ENCODE data around the gene PRDM5.

The PRDM5 gene

DNA sequence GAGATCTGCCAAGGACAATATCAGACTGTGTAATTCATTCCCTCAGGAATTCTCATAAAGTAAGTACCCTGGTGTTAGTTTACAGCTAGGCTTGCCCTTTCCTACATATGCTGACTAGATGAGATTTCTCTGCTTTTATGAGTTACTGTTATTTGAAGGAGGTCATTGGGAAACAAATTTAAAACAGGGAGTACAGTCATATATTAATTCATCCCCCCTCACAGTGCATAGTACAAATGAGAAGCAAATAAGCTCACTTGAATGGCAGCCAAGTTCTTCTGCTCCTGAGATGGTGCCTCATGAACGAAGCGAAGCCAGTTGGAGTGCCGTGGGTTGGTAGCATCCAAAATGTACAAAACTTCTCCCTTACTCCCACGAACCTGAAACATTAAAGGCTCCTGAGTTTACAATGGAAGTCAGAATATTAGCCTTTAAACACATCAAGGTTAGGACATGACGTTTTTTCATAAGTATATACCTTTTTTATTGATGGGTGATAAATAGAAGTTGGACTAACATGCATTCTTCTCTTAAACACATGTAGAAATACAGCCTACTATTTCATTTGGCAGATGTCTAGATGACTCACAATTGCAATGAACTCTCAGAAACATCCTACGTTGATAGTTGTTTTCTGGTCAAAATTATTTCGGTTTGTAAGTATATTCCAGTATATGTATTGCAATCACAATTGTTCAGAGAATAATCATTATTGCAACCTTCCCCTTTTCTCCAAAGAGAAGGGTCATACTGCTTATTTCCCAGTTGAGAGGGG lies 69.2 kb downstream of the PRDM5 start:
- FAIRE-seq (no peak), DNase-seq (ENCODE audit: insufficient read length, low spot score) (no peak)
- TF ChIP-seq PAX5 (IDR thresholded peaks at IDR 0.05; ENCODE audit: insufficient read depth, low read length, severe bottlenecking) (no peak), SPI1 (IDR thresholded peaks at IDR 0.05; ENCODE audit: low read depth, low read length) (no peak), POU2F2 (IDR thresholded peaks at IDR 0.05; ENCODE audit: low read depth, low read length) (no peak), TAF1 (IDR thresholded peaks at IDR 0.05; ENCODE audit: low read depth, low read length) (no peak), POLR2AphosphoS5 (IDR thresholded peaks at IDR 0.05; ENCODE audit: low read depth, low read length) (no peak), POLR2A (IDR thresholded peaks at IDR 0.05; ENCODE audit: low read depth, low read length) (no peak)

DNA sequence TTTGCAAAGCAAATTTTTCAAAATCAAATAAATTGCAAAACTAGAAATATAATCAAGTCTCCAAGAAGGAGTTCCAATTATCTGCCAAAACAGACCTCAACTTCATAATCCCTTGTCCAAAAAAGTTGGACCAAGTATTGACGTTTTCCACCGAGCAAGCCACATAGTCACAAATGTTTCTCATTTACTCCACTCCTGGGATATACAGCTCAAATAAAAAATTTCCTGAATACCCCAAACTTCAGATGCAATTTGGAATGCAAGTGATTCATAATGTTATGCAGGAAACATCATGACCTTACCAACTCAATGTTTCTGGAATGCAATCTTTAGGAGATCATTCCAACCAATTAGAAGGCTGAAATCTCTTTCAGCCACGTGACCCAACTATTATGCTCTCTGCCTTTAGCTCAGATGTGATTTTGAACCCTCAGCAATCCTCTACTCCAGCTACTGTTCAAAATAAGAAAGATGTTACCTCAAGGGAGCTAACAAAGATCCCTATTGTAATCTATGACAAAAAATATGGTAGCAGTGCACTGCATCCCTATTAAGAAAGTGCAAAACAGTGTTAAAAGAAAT lies 72.4 kb downstream of the PRDM5 start:
- TF ChIP-seq POLR2AphosphoS5 (IDR thresholded peaks at IDR 0.05; ENCODE audit: low read depth, low read length) (no peak), TAF1 (IDR thresholded peaks at IDR 0.05; ENCODE audit: low read depth, low read length) (no peak), SPI1 (IDR thresholded peaks at IDR 0.05; ENCODE audit: low read depth, low read length) (no peak), PAX5 (IDR thresholded peaks at IDR 0.05; ENCODE audit: insufficient read depth, low read length, severe bottlenecking) (no peak), POLR2A (IDR thresholded peaks at IDR 0.05; ENCODE audit: low read depth, low read length) (no peak), POU2F2 (IDR thresholded peaks at IDR 0.05; ENCODE audit: low read depth, low read length) (no peak)
- FAIRE-seq (no peak), DNase-seq (ENCODE audit: insufficient read length, low spot score) (no peak)

GRCh38 chr4:120847019-120847582 lies 75.4 kb downstream of the PRDM5 start:
- TF ChIP-seq TAF1 (IDR thresholded peaks at IDR 0.05; ENCODE audit: low read depth, low read length) (no peak), PAX5 (IDR thresholded peaks at IDR 0.05; ENCODE audit: insufficient read depth, low read length, severe bottlenecking) (no peak), POU2F2 (IDR thresholded peaks at IDR 0.05; ENCODE audit: low read depth, low read length) (no peak), POLR2A (IDR thresholded peaks at IDR 0.05; ENCODE audit: low read depth, low read length) (no peak), POLR2AphosphoS5 (IDR thresholded peaks at IDR 0.05; ENCODE audit: low read depth, low read length) (no peak), SPI1 (IDR thresholded peaks at IDR 0.05; ENCODE audit: low read depth, low read length) (no peak)
- DNase-seq (ENCODE audit: insufficient read length, low spot score): no peak
- no peak for FAIRE-seq

GRCh38 chr4:120844528-120844921 lies 78.0 kb downstream of the PRDM5 start:
- DNase-seq (ENCODE audit: insufficient read length, low spot score) (no peak), FAIRE-seq (no peak)
- TF ChIP-seq SPI1 (IDR thresholded peaks at IDR 0.05; ENCODE audit: low read depth, low read length): 0 out of 2 replicates have a peak, but pooled peaks have one; percentile 8
- TF ChIP-seq POU2F2 (IDR thresholded peaks at IDR 0.05; ENCODE audit: low read depth, low read length): peak; percentile 31; the same call in 1 of the 2 replicates
- no peak for TF ChIP-seq POLR2AphosphoS5 (IDR thresholded peaks at IDR 0.05; ENCODE audit: low read depth, low read length)
- TF ChIP-seq PAX5 (IDR thresholded peaks at IDR 0.05; ENCODE audit: insufficient read depth, low read length, severe bottlenecking): no peak
- no peak for TF ChIP-seq POLR2A (IDR thresholded peaks at IDR 0.05; ENCODE audit: low read depth, low read length)
- TF ChIP-seq TAF1 (IDR thresholded peaks at IDR 0.05; ENCODE audit: low read depth, low read length): no peak

DNA sequence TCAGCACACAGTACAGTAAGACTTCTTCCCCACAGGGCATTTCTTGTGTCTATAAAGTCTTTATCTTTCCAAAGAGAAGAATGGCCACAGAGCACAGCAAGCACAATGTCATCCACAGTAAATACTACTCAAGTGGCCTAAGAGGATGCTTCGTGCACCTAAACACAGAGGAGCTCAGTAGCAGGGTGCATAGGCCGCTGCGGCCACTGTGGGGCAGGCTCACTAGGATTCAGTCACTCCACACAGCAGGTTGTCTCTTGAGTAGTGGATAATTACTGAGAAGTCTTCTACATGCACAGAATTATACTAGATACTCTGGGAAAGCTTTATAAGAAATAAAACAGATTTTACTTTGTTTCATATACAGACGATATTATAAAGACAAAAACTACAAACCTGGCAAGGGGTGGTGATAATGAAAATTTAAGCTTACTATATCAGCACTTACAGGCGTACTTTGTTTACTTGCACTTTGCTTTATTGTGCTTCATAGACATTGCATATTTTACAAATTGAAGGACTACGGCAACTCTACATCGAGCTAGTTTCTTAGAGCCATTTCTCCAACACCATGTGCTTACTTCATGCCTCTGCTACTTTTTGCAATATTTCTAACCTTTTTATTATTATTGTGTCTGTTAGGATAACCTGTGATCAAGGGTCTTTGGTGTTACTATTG lies 78.5 kb downstream of the PRDM5 start:
- no peak for DNase-seq (ENCODE audit: insufficient read length, low spot score)
- no peak for FAIRE-seq

DNA sequence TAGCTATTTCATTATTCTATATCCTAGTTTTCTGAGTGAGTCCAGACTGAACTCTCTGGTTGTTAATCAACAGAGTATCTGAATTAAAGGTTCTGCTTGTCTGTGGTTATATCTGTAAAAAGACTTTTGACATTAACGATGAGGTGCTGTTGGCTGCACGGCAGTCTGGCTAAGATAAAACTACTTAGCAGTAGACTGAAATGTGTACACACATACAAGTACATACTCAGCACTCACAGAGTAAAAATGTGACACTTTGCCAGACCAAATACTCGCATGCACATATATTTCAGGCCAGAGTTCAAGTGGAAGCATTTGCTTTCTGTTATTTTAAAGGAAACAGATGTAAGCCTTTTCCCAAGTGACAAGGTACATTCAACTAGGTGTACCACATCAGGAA lies 80.5 kb downstream of the PRDM5 start:
- FAIRE-seq: peak; percentile 48
- TF ChIP-seq POLR2A (IDR thresholded peaks at IDR 0.05; ENCODE audit: low read depth, low read length) (no peak), SPI1 (IDR thresholded peaks at IDR 0.05; ENCODE audit: low read depth, low read length) (no peak), POU2F2 (IDR thresholded peaks at IDR 0.05; ENCODE audit: low read depth, low read length) (no peak), PAX5 (IDR thresholded peaks at IDR 0.05; ENCODE audit: insufficient read depth, low read length, severe bottlenecking) (no peak), TAF1 (IDR thresholded peaks at IDR 0.05; ENCODE audit: low read depth, low read length) (no peak), POLR2AphosphoS5 (IDR thresholded peaks at IDR 0.05; ENCODE audit: low read depth, low read length) (no peak)
- DNase-seq (ENCODE audit: insufficient read length, low spot score): no peak

More for the DNA sequence above, 78.5 kb downstream of the PRDM5 start:
- TF ChIP-seq POU2F2 (IDR thresholded peaks at IDR 0.05; ENCODE audit: low read depth, low read length) (no peak), POLR2A (IDR thresholded peaks at IDR 0.05; ENCODE audit: low read depth, low read length) (no peak), POLR2AphosphoS5 (IDR thresholded peaks at IDR 0.05; ENCODE audit: low read depth, low read length) (no peak), SPI1 (IDR thresholded peaks at IDR 0.05; ENCODE audit: low read depth, low read length) (no peak), PAX5 (IDR thresholded peaks at IDR 0.05; ENCODE audit: insufficient read depth, low read length, severe bottlenecking) (no peak), TAF1 (IDR thresholded peaks at IDR 0.05; ENCODE audit: low read depth, low read length) (no peak)

DNA sequence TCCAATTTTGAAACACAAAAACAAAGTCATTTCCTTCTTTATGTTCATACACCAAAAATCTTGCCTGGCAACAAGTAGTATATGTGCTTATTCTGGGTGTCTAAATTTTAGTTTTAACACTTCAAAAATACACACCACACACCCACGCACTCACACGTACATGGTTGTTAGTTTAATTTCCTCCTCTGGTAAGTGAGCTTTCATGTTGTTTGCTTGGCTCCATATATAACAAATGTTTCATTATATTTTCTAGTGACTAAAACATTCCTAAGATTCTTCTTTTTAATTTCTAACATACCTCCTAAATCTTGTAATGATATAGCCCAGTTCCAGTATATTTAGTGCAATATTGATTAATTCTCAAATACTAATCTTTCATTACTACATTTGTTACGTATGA lies 80.9 kb downstream of the PRDM5 start:
- TF ChIP-seq POLR2A (IDR thresholded peaks at IDR 0.05; ENCODE audit: low read depth, low read length) (no peak), POU2F2 (IDR thresholded peaks at IDR 0.05; ENCODE audit: low read depth, low read length) (no peak), PAX5 (IDR thresholded peaks at IDR 0.05; ENCODE audit: insufficient read depth, low read length, severe bottlenecking) (no peak), SPI1 (IDR thresholded peaks at IDR 0.05; ENCODE audit: low read depth, low read length) (no peak), POLR2AphosphoS5 (IDR thresholded peaks at IDR 0.05; ENCODE audit: low read depth, low read length) (no peak)
- no peak for DNase-seq (ENCODE audit: insufficient read length, low spot score)
- FAIRE-seq: no peak

- FAIRE-seq: no peak
- TF ChIP-seq POLR2A (IDR thresholded peaks at IDR 0.05; ENCODE audit: low read depth, low read length): no peak
- no peak for TF ChIP-seq PAX5 (IDR thresholded peaks at IDR 0.05; ENCODE audit: insufficient read depth, low read length, severe bottlenecking)
- TF ChIP-seq POLR2AphosphoS5 (IDR thresholded peaks at IDR 0.05; ENCODE audit: low read depth, low read length): no peak
- TF ChIP-seq POU2F2 (IDR thresholded peaks at IDR 0.05; ENCODE audit: low read depth, low read length): no peak
- TF ChIP-seq SPI1 (IDR thresholded peaks at IDR 0.05; ENCODE audit: low read depth, low read length): no peak
- no peak for DNase-seq (ENCODE audit: insufficient read length, low spot score)
Observed at GRCh38 chr4:120839974-120840751, 82.4 kb downstream of the PRDM5 start.

Measured in GM12891 (cell line).